Effector memory CD4-positive, alpha-beta T cell (primary cell): ENCODE measurements around the gene DNAJC6.
"Not testable (repeated sequence)": the region's sequence is repeated elsewhere in the genome, so short reads cannot be mapped to it uniquely, and the experiment has no call there.

Source experiments
- DNase-seq, 3 donors: peaks; one replicate each; pipeline ENCODE4 v3.0.0-alpha.2; 2020
- H3K27ac ChIP-seq: 2 replicates; pipeline ENCODE4 v1.7.0; 2013; ENCODE audit warnings: mild to moderate bottlenecking, low read length, moderate library complexity; ENCODE audit not compliant: insufficient read depth, poor library complexity, severe bottlenecking
- H3K27me3 ChIP-seq: replicated peaks from 2 replicates; pipeline ENCODE4 v1.7.0; 2013; ENCODE audit warnings: mild to moderate bottlenecking, low read length; ENCODE audit not compliant: insufficient read depth, control insufficient read depth, poor library complexity, severe bottlenecking
- H3K36me3 ChIP-seq: 2 replicates; pipeline ENCODE4 v1.7.0; 2013; ENCODE audit warnings: mild to moderate bottlenecking, low read length, moderate library complexity; ENCODE audit not compliant: control insufficient read depth, insufficient read depth
- H3K4me1 ChIP-seq: 2 replicates; pipeline ENCODE4 v1.7.0; 2013; ENCODE audit warnings: low read length, mild to moderate bottlenecking; ENCODE audit not compliant: control insufficient read depth, insufficient read depth, poor library complexity, severe bottlenecking
- H3K4me3 ChIP-seq: 2 replicates; pipeline ENCODE4 v1.7.0; 2013; ENCODE audit warnings: low read length, low read depth, mild to moderate bottlenecking; ENCODE audit not compliant: insufficient read depth, poor library complexity, severe bottlenecking
- H3K9me3 ChIP-seq: 2 replicates; pipeline ENCODE4 v1.7.0; 2013; ENCODE audit warnings: mild to moderate bottlenecking, low read length, moderate library complexity; ENCODE audit not compliant: control insufficient read depth

Gene DNAJC6

GRCh38 chr1:65455678-65456077 is 146.3 kb downstream of the DNAJC6 start:
- H3K4me3 ChIP-seq, H3K9me3 ChIP-seq, H3K4me1 ChIP-seq, H3K36me3 ChIP-seq, DNase-seq, H3K27me3 ChIP-seq, H3K27ac ChIP-seq: not testable (repeated sequence)

GRCh38 chr1:65456481-65456880 is 147.1 kb downstream of the DNAJC6 start:
- no peak overlapping the region for H3K27ac ChIP-seq
- no peaks in the 10 kb centered on the region for H3K36me3 ChIP-seq
- no peaks in the 10 kb centered on the region for H3K9me3 ChIP-seq
- no peak for DNase-seq
- H3K4me3 ChIP-seq: no peak overlapping the region
- no peaks in the 10 kb centered on the region for H3K27me3 ChIP-seq
- H3K4me1 ChIP-seq: no peaks in the 10 kb centered on the region

GRCh38 chr1:65457868-65458267 is 148.5 kb downstream of the DNAJC6 start:
- Histone ChIP-seq H3K27ac (no peak overlapping the region), H3K4me3 (no peak overlapping the region), H3K4me1 (no peaks in the 10 kb centered on the region), H3K9me3 (no peaks in the 10 kb centered on the region), H3K27me3 (no peaks in the 10 kb centered on the region), H3K36me3 (no peaks in the 10 kb centered on the region)
- no peak for DNase-seq

GRCh38 chr1:65458730-65459396 is 149.5 kb downstream of the DNAJC6 start:
- Histone ChIP-seq H3K27me3 (no peaks in the 10 kb centered on the region), H3K36me3 (no peaks in the 10 kb centered on the region), H3K9me3 (no peaks in the 10 kb centered on the region), H3K27ac (no peak overlapping the region), H3K4me1 (no peaks in the 10 kb centered on the region), H3K4me3 (no peak overlapping the region)
- DNase-seq: no peak

GRCh38 chr1:65459397-65459768 is 150.0 kb downstream of the DNAJC6 start:
- H3K27ac ChIP-seq: no peak overlapping the region
- H3K4me1 ChIP-seq: no peaks in the 10 kb centered on the region
- no peaks in the 10 kb centered on the region for H3K36me3 ChIP-seq
- no peak overlapping the region for H3K4me3 ChIP-seq
- no peaks in the 10 kb centered on the region for H3K9me3 ChIP-seq
- H3K27me3 ChIP-seq: no peaks in the 10 kb centered on the region
- DNase-seq: no peak
